Neuron (in vitro differentiated cells): ENCODE results near the gene PPP1R9A.

ENCODE experiments used
- H2AFZ ChIP-seq: one replicate; pipeline ENCODE4 v1.6.1; 2013; ENCODE audit warnings: low read depth, mild to moderate bottlenecking, inconsistent platforms, low read length, moderate library complexity
- H3K27me3 ChIP-seq: one replicate; pipeline ENCODE4 v1.6.1; 2013; ENCODE audit warnings: low read length; ENCODE audit not compliant: insufficient read depth
- H3K36me3 ChIP-seq: one replicate; pipeline ENCODE4 v1.6.1; 2013; ENCODE audit warnings: low read length; ENCODE audit not compliant: insufficient read depth
- H3K4me1 ChIP-seq: one replicate; pipeline ENCODE4 v1.6.1; 2013; ENCODE audit warnings: low read length; ENCODE audit not compliant: insufficient read depth
- H3K4me3 ChIP-seq: 2 replicates; pipeline ENCODE4 v1.5.1; 2013; ENCODE audit warnings: mild to moderate bottlenecking, low read length, moderate library complexity
- H3K9me3 ChIP-seq: one replicate; pipeline ENCODE4 v1.6.1; 2013; ENCODE audit warnings: low read length

The PPP1R9A gene

DNA sequence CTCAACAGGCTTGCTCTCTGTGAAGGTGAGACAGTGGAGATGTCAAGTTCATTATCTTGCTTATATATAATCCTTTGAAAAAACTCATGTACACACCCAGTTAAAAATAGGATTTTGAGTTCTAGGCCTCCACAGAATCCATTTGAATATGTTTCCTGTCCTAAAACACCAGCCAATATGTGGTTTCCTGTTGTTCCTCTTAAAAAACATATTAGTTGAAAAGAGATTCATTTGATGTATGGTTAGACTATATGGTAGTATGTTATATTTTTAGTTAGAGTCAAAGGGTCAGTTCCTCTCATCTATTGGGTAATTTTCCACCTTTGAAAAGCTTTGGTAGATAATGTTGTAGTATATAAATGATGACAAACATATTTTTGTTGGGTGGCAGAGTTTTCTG, 16.0 kb downstream of the PPP1R9A start:
- H3K4me3 ChIP-seq = no peak overlapping the region
- no peaks in the 10 kb centered on the region for H3K4me1 ChIP-seq
- no peaks in the 10 kb centered on the region for H3K9me3 ChIP-seq
- H3K27me3 ChIP-seq = no peaks in the 10 kb centered on the region
- H3K36me3 ChIP-seq = no peaks in the 10 kb centered on the region
- H2AFZ ChIP-seq = no peak overlapping the region

DNA sequence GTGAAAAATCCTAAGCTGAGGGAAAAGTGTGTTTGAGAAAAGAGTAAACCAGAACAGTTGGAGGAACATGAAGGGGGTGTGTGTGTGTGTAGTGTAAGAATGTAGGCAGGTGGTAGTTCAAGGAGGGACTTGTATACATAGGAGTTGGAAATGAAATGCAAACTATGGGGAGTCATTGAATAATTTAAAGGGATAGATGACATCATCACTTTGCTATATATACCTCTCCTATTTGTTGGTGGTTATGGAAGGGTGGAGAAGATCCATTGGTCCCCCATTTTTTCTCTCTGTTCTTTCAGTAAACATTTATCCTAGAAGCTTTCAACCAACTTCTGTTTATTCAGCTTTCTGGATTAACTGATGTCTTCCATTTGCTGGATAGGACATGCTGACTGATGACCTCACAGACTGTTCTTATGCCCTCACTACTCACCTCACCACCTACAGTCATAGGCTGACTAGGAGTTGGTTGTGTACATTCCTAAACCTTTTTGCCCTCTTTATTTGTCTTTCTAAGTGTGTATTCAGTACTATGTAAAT, 20.8 kb downstream of the PPP1R9A start:
- H2AFZ ChIP-seq = no peak overlapping the region
- H3K9me3 ChIP-seq = no peaks in the 10 kb centered on the region
- no peaks in the 10 kb centered on the region for H3K4me1 ChIP-seq
- H3K36me3 ChIP-seq = no peaks in the 10 kb centered on the region
- no peaks in the 10 kb centered on the region for H3K27me3 ChIP-seq
- no peak overlapping the region for H3K4me3 ChIP-seq

DNA sequence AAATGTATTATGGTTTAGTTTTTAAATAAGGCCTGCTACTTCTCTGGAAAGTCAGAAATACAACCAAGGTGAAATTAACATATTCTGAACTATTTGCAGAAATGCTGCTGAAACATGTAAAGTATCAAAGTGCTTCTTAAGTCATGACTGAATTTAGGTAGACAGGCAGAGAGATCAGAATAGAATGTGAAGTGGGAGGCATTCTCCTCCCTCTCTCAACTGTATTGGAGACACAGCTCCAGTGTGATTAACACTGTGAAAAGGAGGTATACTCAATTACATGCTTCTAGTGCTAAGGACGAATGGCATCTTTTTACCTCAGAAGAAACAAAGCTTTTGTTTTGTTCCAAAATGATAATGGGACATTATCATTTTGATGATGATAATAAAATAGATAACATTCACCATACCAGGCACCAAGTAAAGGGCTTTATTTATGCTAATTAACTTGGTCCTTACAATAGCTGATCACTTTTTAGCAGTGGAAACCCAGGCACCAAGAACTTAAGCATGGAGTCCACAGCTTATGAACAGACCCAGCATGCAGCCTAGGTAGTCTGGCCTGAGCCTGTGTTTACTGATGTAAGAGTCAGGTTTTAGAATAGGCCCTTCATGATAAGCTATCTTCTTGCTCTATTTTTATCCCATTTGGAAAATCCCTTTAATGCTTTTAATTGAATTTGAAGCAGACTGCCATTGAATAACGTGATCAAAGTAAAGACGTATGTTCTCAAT, 26.0 kb downstream of the PPP1R9A start:
- H3K4me1 ChIP-seq = no peaks in the 10 kb centered on the region
- H2AFZ ChIP-seq = no peak overlapping the region
- H3K36me3 ChIP-seq = no peaks in the 10 kb centered on the region
- no peak overlapping the region for H3K4me3 ChIP-seq
- no peaks in the 10 kb centered on the region for H3K27me3 ChIP-seq
- H3K9me3 ChIP-seq = no peaks in the 10 kb centered on the region

DNA sequence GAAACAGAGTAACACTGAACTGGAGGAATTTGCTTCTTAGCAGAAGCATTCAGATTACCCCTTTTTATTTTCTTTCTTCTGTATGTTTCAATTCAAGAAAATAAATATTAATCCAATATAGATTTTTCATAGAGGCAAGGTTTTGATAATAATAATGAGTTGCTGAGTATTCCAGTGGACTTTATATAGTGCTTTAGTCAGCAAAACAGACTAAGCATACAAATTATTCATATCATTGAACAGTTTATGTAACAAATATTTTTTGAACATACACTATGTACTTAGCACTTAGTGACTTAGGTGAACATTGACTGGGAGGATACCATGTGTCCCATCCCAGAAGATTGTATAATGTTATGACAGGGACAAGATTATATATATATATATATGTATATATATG, 32.0 kb downstream of the PPP1R9A start:
- no peak overlapping the region for H3K4me3 ChIP-seq
- no peak overlapping the region for H2AFZ ChIP-seq
- H3K36me3 ChIP-seq = no peaks in the 10 kb centered on the region

DNA sequence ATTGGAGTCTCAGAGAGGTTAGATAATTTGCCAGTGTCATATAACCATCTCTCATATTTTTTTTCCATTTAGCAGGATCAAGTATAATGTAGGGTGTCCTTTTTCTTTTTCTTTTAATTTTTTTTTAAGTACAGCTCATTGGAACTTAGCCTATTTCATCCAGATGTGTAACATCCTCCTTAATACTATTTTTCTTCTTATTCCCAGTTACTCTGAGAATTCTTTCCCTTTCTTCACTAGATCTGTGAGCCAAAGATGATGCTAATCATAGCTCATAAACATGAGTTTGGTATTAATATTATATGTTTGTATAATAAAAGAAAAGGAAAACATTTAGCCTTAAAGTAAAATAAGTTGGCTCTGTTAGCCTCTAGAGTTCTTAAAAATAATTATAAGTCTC, 32.8 kb downstream of the PPP1R9A start:
- H3K36me3 ChIP-seq = no peaks in the 10 kb centered on the region
- no peaks in the 10 kb centered on the region for H3K27me3 ChIP-seq
- H3K4me1 ChIP-seq = no peaks in the 10 kb centered on the region
- no peak overlapping the region for H2AFZ ChIP-seq
- H3K9me3 ChIP-seq = no peaks in the 10 kb centered on the region
- no peak overlapping the region for H3K4me3 ChIP-seq

More for the DNA sequence above, 32.0 kb downstream of the PPP1R9A start:
- no peaks in the 10 kb centered on the region for H3K9me3 ChIP-seq
- no peaks in the 10 kb centered on the region for H3K27me3 ChIP-seq
- H3K4me1 ChIP-seq = no peaks in the 10 kb centered on the region

DNA sequence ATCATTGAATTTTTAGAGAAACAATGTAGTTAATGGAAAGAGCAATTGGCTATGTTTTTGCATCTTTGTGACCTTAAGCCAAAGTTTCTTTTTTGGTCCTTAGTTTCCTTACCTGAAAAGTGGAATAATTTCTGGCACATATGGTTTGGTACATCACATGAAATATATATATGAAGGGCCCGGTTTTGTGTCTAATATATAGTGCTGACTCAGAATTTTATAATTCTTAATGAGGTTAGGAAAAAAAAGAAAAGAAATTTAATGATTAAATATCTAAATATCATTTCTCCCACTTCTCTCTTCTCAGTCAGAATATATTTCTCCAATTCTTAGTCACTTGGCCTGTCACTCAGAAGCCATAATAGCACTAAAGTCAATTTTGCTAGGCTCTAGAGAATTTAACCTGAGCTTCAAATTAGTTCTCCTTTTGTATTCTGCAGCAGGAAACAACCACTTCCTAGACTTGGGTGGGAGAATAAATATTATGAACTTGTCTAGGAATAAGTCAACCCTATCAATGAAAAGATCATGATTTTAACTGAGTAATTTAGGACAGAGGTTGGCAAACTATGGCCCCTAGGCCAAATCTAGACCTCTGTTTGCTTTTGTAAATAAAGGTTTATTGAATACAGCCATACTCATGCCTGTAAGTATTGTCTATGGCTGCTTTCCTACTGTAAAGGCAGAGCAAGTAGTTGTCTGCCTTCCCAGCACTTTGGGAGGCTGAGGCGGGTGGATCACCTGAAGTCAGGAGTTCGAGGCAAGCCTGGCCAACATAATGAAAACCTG, 34.6 kb downstream of the PPP1R9A start:
- Histone ChIP-seq H3K9me3 (no peaks in the 10 kb centered on the region), H3K36me3 (no peaks in the 10 kb centered on the region), H3K4me3 (no peak overlapping the region), H2AFZ (no peak overlapping the region), H3K27me3 (no peaks in the 10 kb centered on the region), H3K4me1 (no peaks in the 10 kb centered on the region)

DNA sequence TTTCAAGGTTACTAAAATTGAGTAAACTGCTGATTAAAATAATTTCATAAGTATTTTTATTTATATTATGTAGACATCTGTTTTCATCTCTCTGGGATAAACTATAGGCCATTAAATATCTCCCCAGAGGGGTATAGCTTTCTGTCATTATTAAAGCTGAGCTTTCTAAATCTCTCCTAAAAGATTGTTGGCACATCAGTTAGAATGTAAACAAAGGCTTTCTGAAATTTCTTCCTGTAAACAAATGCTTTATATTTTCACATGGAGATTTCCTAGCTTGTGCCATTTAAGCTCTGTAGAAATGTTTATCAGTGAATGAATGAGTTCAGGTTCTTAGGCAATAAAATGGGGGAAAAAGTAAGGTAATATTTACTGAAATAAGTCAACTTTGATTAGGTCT, 35.7 kb downstream of the PPP1R9A start:
- Histone ChIP-seq H3K27me3 (no peaks in the 10 kb centered on the region), H3K36me3 (no peaks in the 10 kb centered on the region), H3K9me3 (no peaks in the 10 kb centered on the region), H3K4me3 (no peak overlapping the region), H2AFZ (no peak overlapping the region), H3K4me1 (no peaks in the 10 kb centered on the region)

DNA sequence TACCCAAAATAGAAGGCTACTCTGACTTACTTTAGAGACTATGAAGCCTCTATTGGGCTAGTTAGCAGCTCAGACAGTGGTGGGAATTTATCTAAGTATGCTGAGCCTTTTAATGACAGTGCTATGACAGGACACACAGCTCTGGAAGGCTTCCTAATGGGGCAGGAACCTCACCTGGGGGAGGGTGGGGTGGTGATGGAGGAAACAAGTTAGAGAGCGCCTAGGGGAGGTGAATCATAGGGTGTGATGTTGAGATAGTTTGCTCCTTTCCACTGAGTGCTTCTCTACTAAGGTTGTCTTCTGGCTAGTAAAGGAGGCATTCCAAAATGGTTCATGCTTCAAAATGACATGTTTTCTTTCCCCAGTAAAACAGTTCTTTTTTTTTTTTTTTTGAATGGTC, 42.1 kb downstream of the PPP1R9A start:
- H3K4me3 ChIP-seq = no peak overlapping the region
- no peaks in the 10 kb centered on the region for H3K4me1 ChIP-seq
- H2AFZ ChIP-seq = no peak overlapping the region
- no peaks in the 10 kb centered on the region for H3K9me3 ChIP-seq
- H3K36me3 ChIP-seq = no peaks in the 10 kb centered on the region
- H3K27me3 ChIP-seq = no peaks in the 10 kb centered on the region

DNA sequence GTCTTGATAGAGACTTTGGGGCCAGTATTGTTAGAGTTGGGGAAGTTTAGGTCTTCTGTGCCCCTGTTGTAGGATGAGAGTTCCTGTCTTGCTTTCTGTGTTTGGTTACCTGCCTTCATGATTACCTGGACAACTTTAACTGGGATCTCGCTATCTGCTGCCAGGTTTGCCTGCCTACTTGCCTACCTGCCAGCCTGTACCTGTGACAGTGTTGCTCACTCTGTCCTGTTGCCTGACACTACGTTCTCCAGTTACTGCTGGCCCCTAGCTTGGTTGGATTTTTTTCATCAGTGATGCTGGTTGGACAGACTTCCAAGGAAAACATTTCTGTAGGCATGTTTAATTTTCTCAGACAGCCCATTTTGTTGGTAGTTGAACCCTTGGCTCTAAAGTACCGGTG, 48.4 kb downstream of the PPP1R9A start:
- no peaks in the 10 kb centered on the region for H3K36me3 ChIP-seq
- no peaks in the 10 kb centered on the region for H3K4me1 ChIP-seq
- H3K27me3 ChIP-seq = no peaks in the 10 kb centered on the region
- H2AFZ ChIP-seq = no peak overlapping the region
- no peaks in the 10 kb centered on the region for H3K9me3 ChIP-seq
- no peak overlapping the region for H3K4me3 ChIP-seq

DNA sequence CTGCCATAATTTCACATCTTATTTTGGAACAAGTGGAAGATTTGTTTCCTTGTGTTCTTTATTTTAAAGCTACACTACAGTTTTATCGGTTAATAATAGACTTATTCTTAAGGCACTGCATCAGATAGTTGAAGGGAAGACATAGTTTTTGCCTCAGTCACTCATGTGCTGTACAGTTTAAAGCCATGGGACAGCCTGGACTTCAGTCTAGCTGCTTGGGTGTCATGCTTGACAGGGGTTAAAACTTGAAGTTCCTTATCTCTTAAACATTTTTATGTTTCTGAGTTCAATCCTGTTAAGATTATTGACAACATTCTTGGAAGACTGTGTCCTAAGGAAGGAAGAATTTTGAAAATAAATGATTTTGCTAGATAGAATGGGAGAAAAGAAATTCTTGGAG, 49.7 kb downstream of the PPP1R9A start:
- no peak overlapping the region for H3K4me3 ChIP-seq
- no peaks in the 10 kb centered on the region for H3K36me3 ChIP-seq
- no peaks in the 10 kb centered on the region for H3K27me3 ChIP-seq
- no peaks in the 10 kb centered on the region for H3K4me1 ChIP-seq
- H2AFZ ChIP-seq = no peak overlapping the region
- H3K9me3 ChIP-seq = no peaks in the 10 kb centered on the region

DNA sequence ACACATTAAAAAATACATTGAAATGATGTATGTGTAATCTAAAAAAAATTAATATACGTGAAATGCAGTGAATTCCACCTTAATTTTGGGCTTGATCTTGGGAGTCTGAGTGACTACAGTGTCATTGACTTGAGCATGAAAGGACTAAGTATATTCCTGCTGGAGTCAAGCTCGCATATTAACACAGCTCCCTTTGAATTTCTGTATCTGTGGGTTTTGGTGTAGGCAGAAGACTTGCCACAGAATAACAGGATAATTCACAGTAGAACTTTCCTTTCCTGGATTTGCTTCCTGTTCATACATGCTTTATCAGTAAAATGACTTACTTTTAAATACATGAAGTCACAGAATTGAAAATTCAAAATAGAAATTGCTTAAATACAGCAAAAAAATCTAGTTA, 55.3 kb downstream of the PPP1R9A start:
- no peaks in the 10 kb centered on the region for H3K27me3 ChIP-seq
- H2AFZ ChIP-seq = no peak overlapping the region
- H3K36me3 ChIP-seq = no peaks in the 10 kb centered on the region
- H3K4me1 ChIP-seq = peaks cover 6% of the 10 kb centered on the region
- peaks cover 4% of the 10 kb centered on the region for H3K9me3 ChIP-seq
- H3K4me3 ChIP-seq = no peak overlapping the region

DNA sequence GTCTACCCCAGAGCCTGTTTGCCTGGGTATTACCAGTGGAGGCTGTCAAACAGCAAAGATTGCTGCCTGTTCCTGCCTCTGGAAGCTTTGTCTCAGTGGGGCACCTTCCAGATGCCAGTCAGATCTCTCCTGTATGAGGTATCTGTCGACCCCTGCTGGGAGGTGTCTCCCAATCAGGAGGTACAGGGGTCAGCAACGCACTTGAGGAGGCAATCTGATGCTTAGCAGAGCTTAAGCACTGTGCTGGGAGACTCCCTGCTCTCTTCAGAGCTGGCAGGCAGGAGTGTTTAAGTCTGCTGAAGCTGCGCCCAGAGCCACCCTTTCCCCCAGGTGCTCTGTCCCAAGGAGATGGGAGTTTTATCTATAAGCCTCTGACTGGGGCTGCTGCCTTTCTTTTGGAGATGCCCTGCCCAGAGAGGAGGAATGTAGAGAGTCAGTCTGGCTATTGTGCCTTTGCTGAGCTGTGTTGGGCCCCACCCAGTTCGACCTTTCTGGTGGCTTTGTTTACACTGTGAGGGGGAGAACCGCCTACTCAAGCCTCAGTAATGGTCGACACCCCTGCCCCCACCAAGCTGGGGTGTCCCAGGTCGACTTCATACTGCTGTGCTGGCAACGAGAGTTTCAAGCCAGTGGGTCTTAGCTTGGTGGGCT, 62.2 kb downstream of the PPP1R9A start:
- Histone ChIP-seq H2AFZ (no peak overlapping the region), H3K27me3 (no peaks in the 10 kb centered on the region), H3K4me3 (no peak overlapping the region), H3K9me3 (peaks cover 1% of the 10 kb centered on the region), H3K4me1 (peaks cover 18% of the 10 kb centered on the region), H3K36me3 (no peaks in the 10 kb centered on the region)

DNA sequence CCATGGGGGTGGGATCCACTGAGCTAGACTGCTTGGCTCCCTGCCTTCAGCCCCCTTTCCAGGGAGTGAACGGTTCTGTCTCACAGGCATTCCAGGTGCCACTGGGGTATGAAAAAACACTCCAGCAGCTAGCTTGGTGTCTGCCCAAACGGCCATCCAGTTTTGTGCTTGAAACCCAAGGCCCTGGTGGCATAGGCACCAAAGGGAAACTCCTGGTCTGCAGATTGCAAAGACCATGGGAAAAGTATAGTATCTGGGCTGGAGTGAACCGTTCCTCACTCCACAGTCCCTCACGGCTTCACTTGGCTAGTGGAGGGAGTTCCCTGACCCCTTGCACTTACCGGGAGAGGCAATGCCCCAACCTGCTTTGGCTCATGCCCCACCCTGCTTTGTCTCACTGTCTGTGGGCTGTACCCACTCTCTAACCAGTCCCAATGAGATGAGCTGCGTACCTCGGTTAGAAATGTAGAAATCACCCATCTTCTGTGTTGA, 62.7 kb downstream of the PPP1R9A start:
- Histone ChIP-seq H3K9me3 (peaks cover 1% of the 10 kb centered on the region), H3K4me3 (no peak overlapping the region), H2AFZ (no peak overlapping the region), H3K27me3 (no peaks in the 10 kb centered on the region), H3K36me3 (no peaks in the 10 kb centered on the region), H3K4me1 (peaks cover 18% of the 10 kb centered on the region)
